Thyroid gland (tissue), 4 donors: Measurements from ENCODE around the gene REM1.

Experiments used
- POLR2A ChIP-seq, 2 donors: fragments of 450-650 bp; IDR thresholded peaks; one replicate each; pipeline ENCODE4 v1.6.1; 2017; ENCODE audit warnings: antibody characterized with exemption in 2 of 2, mild to moderate bottlenecking in 2 of 2, moderate library complexity in 1 of 2
- TF ChIP-seq, protein P1 (sequence below), 6 experiments: fragments of 200-600 bp in 3 of 6; fragments of 450-650 bp in 3 of 6; sonication (generic) in 3 of 6; IDR thresholded peaks; one replicate each; pipeline ENCODE4 v1.5.1; 2016 to 2019; ENCODE audit warnings: antibody characterized with exemption in 6 of 6, mild to moderate bottlenecking in 2 of 6, inconsistent platforms in 1 of 6, moderate library complexity in 1 of 6

DNA sequence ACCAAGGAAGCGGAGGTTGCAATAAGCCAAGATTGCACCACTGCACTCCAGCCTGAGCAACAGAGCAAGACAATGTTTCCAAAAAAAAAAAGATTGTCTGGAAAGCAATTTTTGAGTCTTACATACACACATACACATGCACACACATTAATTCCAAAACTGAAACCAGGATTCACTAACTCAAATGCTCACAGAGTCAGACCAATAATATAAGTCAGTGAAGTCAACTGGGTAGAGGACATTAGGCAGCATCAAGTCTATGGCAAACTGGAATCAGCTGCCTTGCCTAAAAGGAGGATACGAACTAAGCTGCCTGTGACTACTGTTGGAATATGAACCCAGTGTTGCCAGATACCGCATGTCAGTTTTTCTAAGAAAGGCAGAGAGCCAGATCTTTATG is 15.7 kb downstream of the REM1 start:
- TF ChIP-seq POLR2A (IDR thresholded peaks at IDR 0.05): no peak
- TF ChIP-seq, protein P1, sequence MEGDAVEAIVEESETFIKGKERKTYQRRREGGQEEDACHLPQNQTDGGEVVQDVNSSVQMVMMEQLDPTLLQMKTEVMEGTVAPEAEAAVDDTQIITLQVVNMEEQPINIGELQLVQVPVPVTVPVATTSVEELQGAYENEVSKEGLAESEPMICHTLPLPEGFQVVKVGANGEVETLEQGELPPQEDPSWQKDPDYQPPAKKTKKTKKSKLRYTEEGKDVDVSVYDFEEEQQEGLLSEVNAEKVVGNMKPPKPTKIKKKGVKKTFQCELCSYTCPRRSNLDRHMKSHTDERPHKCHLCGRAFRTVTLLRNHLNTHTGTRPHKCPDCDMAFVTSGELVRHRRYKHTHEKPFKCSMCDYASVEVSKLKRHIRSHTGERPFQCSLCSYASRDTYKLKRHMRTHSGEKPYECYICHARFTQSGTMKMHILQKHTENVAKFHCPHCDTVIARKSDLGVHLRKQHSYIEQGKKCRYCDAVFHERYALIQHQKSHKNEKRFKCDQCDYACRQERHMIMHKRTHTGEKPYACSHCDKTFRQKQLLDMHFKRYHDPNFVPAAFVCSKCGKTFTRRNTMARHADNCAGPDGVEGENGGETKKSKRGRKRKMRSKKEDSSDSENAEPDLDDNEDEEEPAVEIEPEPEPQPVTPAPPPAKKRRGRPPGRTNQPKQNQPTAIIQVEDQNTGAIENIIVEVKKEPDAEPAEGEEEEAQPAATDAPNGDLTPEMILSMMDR (IDR thresholded peaks at IDR 0.05): no peak
